HG03159 (cell line): ENCODE data around the gene AMDHD2.

ENCODE experiments used
- ATAC-seq: cut with Tn5 transposase; IDR thresholded peaks from one replicate; pipeline ENCODE4 v1.9.1; 2021; ENCODE audit warnings: mild to moderate bottlenecking, moderate library complexity; ENCODE audit not compliant: unreplicated experiment

AMDHD2 gene

GRCh38 chr16:2515180-2515851 is 4.9 kb upstream of the AMDHD2 start:
- no peak for ATAC-seq

- no peak for ATAC-seq
These were observed 3.6 kb upstream of the AMDHD2 start for GRCh38 chr16:2516391-2517240.

DNA sequence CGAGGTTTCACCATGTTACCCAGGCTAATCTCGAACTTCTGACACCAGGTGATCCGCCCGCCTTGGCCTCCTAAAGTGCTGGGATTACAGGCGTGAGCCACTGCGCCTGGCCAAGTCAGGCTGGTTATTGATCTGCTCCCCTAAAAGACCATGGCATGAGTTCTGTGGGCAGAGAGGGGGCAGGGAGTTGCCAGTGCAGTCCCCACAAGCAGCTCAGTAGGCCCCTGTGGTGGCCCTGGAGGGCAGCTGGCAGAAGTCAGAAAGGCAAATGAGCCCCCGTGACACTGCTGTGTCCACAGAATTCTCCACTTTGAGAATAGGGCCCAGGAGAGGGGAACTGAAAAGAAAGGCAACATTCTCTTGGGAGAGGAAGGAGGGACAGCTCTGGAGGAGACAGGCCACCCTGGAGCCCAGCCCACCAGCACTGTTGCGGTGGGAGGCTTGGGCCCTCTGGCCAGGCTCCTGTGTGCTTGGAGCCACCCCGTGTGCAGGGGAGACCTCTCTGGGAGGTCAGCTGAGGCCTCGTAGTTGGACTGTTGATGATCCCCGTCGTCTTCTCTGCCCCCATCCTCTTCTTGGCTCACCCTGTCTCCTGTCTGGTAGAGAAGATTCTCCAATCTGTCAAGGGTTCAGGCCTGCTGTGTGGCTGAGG is 2.1 kb upstream of the AMDHD2 start:
- no peak for ATAC-seq

GRCh38 chr16:2518823-2519710 is 1.1 kb upstream of the AMDHD2 start:
- no peak for ATAC-seq

DNA sequence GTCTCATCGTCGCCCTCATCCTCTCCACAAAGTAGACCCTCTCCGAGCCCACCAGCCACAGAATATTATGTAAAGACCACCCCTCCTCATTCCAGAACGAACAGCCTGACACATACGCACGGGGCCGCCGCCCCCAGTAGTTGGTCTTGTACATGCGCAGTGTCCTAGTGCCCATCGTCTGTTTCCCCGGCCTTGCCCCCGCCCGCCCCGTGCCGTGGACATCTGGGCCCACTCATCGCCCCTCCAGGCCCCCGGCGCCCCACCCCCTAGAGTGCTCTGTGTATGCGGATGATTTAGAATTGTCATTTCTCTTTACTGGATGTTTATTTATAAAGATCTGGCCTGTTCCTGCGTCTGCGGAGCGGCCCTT is 475 bp upstream of the AMDHD2 start:
- ATAC-seq: no peak

DNA sequence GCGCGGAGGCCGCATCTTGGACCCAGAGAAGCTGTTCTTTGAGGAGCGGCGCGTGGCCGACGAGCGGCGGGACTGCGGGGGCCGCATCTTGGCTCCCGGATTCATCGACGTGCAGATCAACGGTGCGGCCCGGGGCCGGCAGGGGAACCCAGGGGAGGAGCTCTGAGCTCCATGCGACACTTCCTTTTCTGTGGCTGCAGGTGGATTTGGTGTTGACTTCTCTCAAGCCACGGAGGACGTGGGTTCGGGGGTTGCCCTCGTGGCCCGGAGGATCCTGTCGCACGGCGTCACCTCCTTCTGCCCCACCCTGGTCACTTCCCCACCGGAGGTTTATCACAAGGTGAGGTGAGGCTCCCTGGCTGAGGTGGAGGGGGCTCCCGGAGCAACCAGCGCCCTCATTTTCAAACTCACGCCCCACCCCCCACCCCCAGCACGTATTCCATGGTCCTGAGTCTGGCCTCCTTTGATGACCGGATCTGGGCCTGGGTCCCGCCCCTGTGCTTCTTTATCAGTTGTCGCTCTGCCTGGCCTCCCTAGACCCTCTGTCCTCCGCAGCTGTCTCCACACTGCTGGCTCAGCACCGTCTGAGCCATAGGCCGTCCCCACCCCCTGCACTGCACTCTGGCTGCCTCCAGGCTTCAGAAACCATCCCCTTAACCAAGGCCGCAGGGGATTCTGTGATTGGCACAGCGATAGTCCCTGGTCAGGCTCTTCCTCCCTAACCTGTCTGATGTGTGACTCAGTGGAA is 787 bp downstream of the AMDHD2 start:
- ATAC-seq: peak; percentile 32

GRCh38 chr16:2523801-2524231 is 3.6 kb downstream of the AMDHD2 start:
- no peak for ATAC-seq

DNA sequence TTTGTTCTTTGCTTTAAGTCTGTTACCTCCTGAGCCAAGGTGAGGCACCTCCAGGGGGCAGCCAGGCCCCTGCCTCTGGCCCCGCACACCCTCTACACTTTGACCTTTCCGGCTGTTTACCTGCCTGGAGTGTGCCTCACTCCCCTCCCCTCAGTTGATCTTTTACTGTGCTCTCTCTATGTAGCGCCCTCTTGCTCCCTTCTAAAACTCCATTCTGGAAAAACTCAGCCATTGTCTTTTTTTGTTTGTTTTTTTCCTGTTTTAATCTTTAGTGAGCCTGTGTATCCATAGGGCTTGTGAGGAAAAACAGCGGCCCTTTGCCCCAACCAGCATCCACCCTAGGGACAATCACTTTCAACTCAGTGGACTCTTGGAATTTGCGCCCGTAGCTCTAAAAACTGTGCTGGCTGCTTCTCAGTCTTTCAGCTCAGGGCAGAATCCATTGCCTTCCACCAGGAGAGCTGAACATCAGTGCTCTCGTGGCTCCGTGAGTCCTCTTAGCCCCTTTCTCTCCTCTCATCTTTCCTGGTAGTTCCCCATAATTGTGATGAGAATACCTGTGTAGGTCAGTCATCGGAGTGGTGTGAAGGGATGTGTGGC is 4.3 kb downstream of the AMDHD2 start:
- ATAC-seq: no peak

GRCh38 chr16:2526135-2526534 is 6.0 kb downstream of the AMDHD2 start:
- ATAC-seq: no peak

DNA sequence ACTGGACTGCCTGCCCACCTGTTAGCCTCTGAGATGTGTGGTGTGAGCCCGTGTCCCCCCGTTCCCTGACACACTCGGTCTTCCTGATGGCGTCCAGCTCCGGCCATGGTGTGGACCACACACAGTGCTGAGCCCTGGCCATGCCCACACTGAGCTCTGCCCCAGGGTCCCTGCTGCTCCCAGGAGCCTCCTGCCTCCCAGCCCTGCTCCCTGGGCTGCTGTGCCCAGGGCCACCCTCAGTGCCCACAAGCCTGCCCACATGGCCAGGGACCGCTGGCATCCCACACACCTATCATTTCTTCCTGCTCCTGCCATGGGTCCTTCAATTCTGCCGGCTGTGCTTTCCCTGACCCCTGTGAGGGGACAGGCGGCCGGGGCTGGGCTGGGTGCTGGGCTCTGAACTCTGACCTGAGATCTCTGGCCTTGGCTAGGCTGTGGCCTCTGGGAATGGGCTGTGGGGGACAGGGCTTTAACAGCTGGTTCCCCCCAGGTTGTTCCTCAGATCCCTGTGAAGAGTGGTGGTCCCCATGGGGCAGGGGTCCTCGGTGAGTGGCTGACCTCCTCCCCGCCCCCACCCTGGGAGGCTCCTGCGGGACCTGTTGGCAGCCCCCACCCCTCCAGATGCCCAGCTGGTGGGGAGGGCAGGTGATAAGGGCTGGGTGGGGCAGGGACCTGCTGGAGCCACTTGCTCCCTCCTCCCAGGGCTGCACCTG is 7.1 kb downstream of the AMDHD2 start:
- no peak for ATAC-seq

- ATAC-seq: no peak
These were observed 7.6 kb downstream of the AMDHD2 start for GRCh38 chr16:2527784-2528100.

DNA sequence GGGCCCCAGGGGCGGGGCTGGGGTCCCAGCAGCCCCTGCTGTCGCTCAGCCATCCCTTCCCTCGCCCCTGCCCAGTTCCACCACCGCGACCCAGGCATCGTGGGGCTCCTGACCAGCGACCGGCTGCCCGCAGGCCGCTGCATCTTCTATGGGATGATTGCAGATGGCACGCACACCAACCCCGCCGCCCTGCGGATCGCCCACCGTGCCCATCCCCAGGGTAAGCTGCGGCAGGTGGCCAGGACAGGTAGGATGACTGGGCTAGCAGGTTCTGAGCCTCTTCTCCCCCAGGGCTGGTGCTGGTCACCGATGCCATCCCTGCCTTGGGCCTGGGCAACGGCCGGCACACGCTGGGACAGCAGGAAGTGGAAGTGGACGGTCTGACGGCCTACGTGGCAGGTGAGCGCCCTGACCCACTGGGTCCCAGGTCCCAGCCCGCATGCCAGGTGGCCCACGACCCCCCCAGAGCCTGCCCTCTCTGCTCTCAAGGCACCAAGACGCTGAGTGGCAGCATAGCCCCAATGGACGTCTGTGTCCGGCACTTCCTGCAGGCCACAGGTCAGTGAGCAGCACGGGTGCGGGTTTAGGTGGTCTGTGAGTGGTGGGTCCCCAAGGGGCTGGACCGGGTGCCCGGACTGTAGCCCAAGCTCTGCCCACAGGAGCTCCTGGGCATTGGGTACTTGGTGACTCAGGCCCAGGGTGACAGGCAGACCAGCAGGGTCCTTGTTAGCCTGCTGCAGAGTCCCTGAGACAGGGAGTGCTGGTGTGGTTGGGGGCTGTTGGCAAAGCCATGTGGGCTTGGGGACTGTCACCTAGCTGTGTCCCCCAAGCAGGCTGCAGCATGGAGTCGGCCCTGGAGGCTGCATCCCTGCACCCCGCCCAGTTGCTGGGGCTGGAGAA is 8.2 kb downstream of the AMDHD2 start:
- no peak for ATAC-seq

DNA sequence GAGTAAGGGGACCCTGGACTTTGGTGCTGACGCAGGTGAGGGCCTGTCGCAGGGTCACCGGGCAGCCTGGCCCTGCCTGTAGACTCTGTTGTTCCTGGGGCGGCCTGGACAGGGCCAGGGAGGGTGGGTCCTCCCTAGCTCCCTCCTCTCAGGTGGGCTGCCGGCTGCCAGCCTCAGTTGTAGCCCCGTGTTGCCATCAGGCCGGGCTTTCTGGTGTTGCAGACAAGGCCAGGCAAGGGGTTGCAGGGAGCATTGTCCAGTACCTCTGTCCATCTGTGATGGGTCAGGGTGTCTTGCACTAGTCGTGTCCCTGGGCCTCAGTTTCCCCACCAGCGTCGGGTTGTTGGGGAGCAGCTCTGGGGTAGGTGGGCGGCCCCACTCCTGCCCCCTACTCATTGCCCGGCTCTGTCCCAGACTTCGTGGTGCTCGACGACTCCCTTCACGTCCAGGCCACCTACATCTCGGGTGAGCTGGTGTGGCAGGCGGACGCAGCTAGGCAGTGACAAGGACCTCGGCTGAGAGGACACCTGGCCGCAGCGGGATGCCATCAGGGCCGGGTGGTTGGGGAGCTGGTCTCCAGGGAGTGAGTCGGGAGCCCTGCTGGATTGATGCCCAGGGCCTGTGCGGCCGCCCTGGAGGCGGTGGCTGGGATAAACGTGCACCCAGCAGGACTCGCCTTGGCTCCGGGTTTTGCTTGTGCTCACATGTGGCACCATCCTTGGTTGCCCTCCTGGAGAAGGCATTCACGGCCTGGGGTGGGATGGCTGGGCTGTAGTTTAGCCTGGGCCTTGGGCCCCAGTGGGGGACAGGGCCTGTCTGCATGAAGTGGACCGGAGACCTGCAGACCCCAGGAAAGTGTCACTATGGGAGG is 9.1 kb downstream of the AMDHD2 start:
- no peak for ATAC-seq

DNA sequence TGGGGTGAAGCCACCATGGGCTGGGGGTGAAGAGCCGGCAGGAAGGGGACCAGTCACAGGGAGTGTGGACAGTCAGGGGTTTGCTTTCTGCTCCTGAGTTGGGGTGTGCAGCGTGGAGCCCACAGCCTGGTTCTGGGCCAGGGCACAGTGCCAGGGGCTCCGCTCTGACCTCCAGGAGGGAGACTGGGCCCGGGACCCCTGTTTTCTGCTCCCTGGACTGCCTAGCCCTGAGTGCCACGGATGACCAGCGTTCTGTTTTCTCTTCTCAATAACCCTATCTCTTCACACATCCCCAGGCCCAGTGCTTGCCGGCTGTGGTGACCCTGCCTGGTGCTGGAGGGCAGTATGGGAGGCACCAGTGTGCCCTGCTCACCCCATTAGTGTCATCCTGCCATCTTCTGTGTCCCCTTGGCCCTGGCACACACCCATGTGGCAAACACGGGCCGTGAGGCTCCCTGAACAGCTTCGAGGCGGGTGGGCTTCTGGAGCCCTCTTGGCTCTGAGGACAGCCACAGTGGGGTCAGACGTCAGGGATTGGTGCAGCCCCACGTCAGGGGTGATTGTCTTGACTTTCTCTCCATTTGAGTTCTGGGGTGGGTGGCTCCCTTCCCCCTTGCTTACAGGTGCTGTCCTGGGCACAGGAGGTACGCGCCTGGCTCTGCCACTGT is 9.9 kb downstream of the AMDHD2 start:
- no peak for ATAC-seq

DNA sequence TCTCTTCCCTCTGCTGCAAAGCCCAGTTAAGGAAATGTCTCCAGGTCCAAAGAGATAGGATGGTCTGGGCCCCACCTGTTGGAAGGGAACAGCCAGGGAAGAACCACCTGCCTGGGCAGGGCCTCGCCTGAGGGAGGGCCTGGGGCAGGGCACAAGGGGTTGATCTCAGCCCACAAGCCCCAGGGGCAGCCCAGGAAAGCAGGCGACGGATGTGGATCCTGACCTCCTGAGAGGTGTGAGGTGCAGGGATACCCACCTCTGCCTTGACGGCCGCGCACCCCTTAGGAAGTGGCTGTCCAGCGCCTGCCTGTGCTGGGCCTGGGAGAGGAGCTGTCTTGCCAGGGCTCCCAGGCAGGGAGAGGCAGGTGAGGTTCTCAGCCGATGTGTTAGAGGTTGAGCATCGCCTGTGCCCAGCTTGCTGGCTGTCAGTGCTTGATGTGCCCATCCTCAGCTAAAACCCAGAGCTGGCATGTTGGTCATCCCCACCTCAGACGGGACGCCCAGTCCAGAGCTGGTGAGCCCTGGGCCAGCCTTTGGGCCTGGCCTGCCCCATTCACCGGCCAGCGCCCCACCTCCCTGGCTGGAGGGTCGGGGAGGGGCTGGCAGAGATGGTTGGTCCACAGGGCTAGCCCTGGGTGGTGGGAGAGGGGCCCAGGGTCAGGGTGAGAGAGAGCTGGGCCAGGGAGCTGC is 10.6 kb downstream of the AMDHD2 start:
- no peak for ATAC-seq

GRCh38 chr16:2531371-2531695 is 11.2 kb downstream of the AMDHD2 start, which contains the start of gene CEMP1:
TSS of gene CEMP1 (minus strand) at chr16:2531408. CDS start at chr16:2531073, 335 bp downstream.
- peak; percentile 2 for ATAC-seq
